Erythroblast (primary cell): Measurements from ENCODE around the gene INTS2.

ENCODE experiments used
- GATA1 ChIP-seq: IDR thresholded peaks from 2 replicates; pipeline ENCODE4 v1.6.1; 2011; ENCODE audit warnings: low read depth, mild to moderate bottlenecking, control low read depth, low read length, moderate library complexity
- POLR2A ChIP-seq: IDR thresholded peaks from 2 replicates; pipeline ENCODE4 v1.6.1; 2011; ENCODE audit warnings: mild to moderate bottlenecking, low read length

DNA sequence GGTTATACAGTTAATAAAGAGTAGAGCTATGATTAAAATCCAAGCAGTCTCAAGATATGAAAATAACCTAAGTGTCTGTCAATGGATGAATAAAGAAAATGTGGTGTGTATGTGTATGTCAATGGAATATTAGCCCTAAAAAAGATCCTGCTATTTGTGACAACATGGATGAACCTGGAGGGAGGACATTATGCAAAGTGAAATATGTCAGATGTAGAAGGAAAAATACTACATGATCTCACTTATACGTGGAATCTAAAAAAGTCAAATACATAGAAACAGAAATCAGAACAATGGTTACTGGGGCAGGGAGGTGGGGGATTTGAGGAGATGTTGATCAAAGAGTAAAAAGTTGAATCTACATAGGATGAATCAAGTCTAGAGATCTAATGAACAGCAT lies 84.9 kb downstream of the INTS2 start:
- TF ChIP-seq POLR2A (no peak), GATA1 (no peak)
